Mucosa of rectum (tissue), 2 donors: ENCODE data around the gene ANKDD1B.
"Not testable (repeated sequence)": the region's sequence is repeated elsewhere in the genome, so short reads cannot be mapped to it uniquely, and the experiment has no call there.

ENCODE experiments used
- H3K27ac ChIP-seq, 2 donors: one replicate each; pipeline ENCODE4 v1.7.0; 2013; ENCODE audit warnings: inconsistent platforms in 2 of 2, low read depth in 2 of 2, low read length in 2 of 2
- H3K27me3 ChIP-seq, 2 donors: one replicate each; pipeline ENCODE4 v1.7.0; 2013; ENCODE audit warnings: low read length in 2 of 2; ENCODE audit not compliant: control insufficient read depth in 2 of 2, insufficient read depth in 2 of 2
- H3K36me3 ChIP-seq, 2 donors: one replicate each; pipeline ENCODE4 v1.7.0; 2013; ENCODE audit warnings: low read length in 2 of 2; ENCODE audit not compliant: control insufficient read depth in 2 of 2, insufficient read depth in 2 of 2
- H3K4me1 ChIP-seq, 2 donors: one replicate each; pipeline ENCODE4 v1.7.0; 2013; ENCODE audit warnings: low read length in 2 of 2, mild to moderate bottlenecking in 1 of 2; ENCODE audit not compliant: control insufficient read depth in 2 of 2, insufficient read depth in 2 of 2
- H3K4me3 ChIP-seq, 2 donors: one replicate each; pipeline ENCODE4 v1.7.0; 2013; ENCODE audit warnings: low read length in 2 of 2
- H3K9ac ChIP-seq, 2 donors: one replicate each; pipeline ENCODE4 v1.7.0; 2013; ENCODE audit warnings: low read length in 2 of 2, low read depth in 1 of 2, mild to moderate bottlenecking in 1 of 2
- H3K9me3 ChIP-seq, 2 donors: one replicate each; pipeline ENCODE4 v1.7.0; 2013; ENCODE audit warnings: low read length in 2 of 2; ENCODE audit not compliant: control insufficient read depth in 2 of 2
- donor health status: healthy.
- donor health status: Normal muscosa, but diverticular disease.

Gene ANKDD1B

GRCh38 chr5:75694781-75695180, 83.5 kb downstream of the ANKDD1B start:
- Histone ChIP-seq H3K27me3 (no peaks in the 10 kb centered on the region), H3K9me3 (no peaks in the 10 kb centered on the region), H3K36me3 (peaks cover 17 to 19% of the 10 kb centered on the region in 2 donors), H3K9ac (no peak overlapping the region), H3K4me1 (no peaks in the 10 kb centered on the region), H3K4me3 (no peak overlapping the region), H3K27ac (no peak overlapping the region)

- H3K4me3 ChIP-seq, H3K27ac ChIP-seq, H3K9ac ChIP-seq, H3K9me3 ChIP-seq, H3K4me1 ChIP-seq, H3K27me3 ChIP-seq: not testable (repeated sequence)
- H3K36me3 ChIP-seq, result peaks cover 11 to 14% of the 10 kb centered on the region in 2 donors
These were observed 84.5 kb downstream of the ANKDD1B start for GRCh38 chr5:75695472-75696351.

- Histone ChIP-seq H3K36me3 (peaks cover 8 to 24% of the 10 kb centered on the region in 2 donors), H3K9me3 (no peaks in the 10 kb centered on the region), H3K4me3 (no peak overlapping the region), H3K27me3 (no peaks in the 10 kb centered on the region), H3K27ac (no peak overlapping the region), H3K4me1 (no peaks in the 10 kb centered on the region), H3K9ac (no peak overlapping the region)
These were observed 90.6 kb downstream of the ANKDD1B start for GRCh38 chr5:75701856-75702255.

- Histone ChIP-seq H3K27ac (no peak overlapping the region), H3K9ac (no peak overlapping the region), H3K36me3 (peaks cover 8 to 31% of the 10 kb centered on the region in 2 donors), H3K9me3 (no peaks in the 10 kb centered on the region), H3K4me1 (peaks cover 0 to 2% of the 10 kb centered on the region in 2 donors), H3K27me3 (no peaks in the 10 kb centered on the region), H3K4me3 (no peak overlapping the region)
These were observed 94.8 kb downstream of the ANKDD1B start for GRCh38 chr5:75706016-75706415.

- Histone ChIP-seq H3K27me3 (no peaks in the 10 kb centered on the region), H3K27ac (no peak overlapping the region), H3K36me3 (peaks cover 7 to 30% of the 10 kb centered on the region in 2 donors), H3K9ac (no peak overlapping the region), H3K9me3 (no peaks in the 10 kb centered on the region), H3K4me3 (no peak overlapping the region), H3K4me1 (peaks cover 0 to 2% of the 10 kb centered on the region in 2 donors)
These were observed 95.5 kb downstream of the ANKDD1B start for GRCh38 chr5:75706775-75707174.

- Histone ChIP-seq H3K27ac (no peak overlapping the region), H3K27me3 (no peaks in the 10 kb centered on the region), H3K36me3 (peaks cover 0 to 18% of the 10 kb centered on the region in 2 donors), H3K4me3 (no peak overlapping the region), H3K4me1 (peaks cover 0 to 2% of the 10 kb centered on the region in 2 donors), H3K9me3 (no peaks in the 10 kb centered on the region), H3K9ac (no peak overlapping the region)
These were observed 96.8 kb downstream of the ANKDD1B start for GRCh38 chr5:75707911-75708509.

GRCh38 chr5:75710637-75711036, 99.4 kb downstream of the ANKDD1B start:
- H3K4me3 ChIP-seq, result no peak overlapping the region
- H3K36me3 ChIP-seq, result peaks cover 5 to 10% of the 10 kb centered on the region in 2 donors
- no peak overlapping the region for H3K9ac ChIP-seq

GRCh38 chr5:75711151-75711550, 99.9 kb downstream of the ANKDD1B start:
- Histone ChIP-seq H3K27ac (no peak overlapping the region), H3K4me1 (peaks cover 0 to 2% of the 10 kb centered on the region in 2 donors), H3K36me3 (peaks cover 5 to 10% of the 10 kb centered on the region in 2 donors)

More at GRCh38 chr5:75710637-75711036, 99.4 kb downstream of the ANKDD1B start:
- H3K9me3 ChIP-seq, result no peaks in the 10 kb centered on the region
- H3K4me1 ChIP-seq, result peaks cover 0 to 2% of the 10 kb centered on the region in 2 donors
- no peak overlapping the region for H3K27ac ChIP-seq
- no peaks in the 10 kb centered on the region for H3K27me3 ChIP-seq

GRCh38 chr5:75712091-75712490, 100.8 kb downstream of the ANKDD1B start:
- Histone ChIP-seq H3K4me1 (peaks cover 4 to 11% of the 10 kb centered on the region in 2 donors), H3K27me3 (no peaks in the 10 kb centered on the region), H3K9me3 (no peaks in the 10 kb centered on the region), H3K36me3 (peaks cover 5 to 7% of the 10 kb centered on the region in 2 donors), H3K4me3 (no peak overlapping the region), H3K9ac (no peak overlapping the region), H3K27ac (no peak overlapping the region)

More at GRCh38 chr5:75711151-75711550, 99.9 kb downstream of the ANKDD1B start:
- no peak overlapping the region for H3K9ac ChIP-seq
- no peaks in the 10 kb centered on the region for H3K9me3 ChIP-seq
- H3K27me3 ChIP-seq, result no peaks in the 10 kb centered on the region
- H3K4me3 ChIP-seq, result no peak overlapping the region

- peaks cover 2 to 5% of the 10 kb centered on the region in 2 donors for H3K36me3 ChIP-seq
These were observed 105.4 kb downstream of the ANKDD1B start for GRCh38 chr5:75716715-75717081.

More at GRCh38 chr5:75716715-75717081, 105.4 kb downstream of the ANKDD1B start:
- peak overlapping the region; percentile 81 to 91 for H3K9ac ChIP-seq
- H3K27me3 ChIP-seq, result no peaks in the 10 kb centered on the region
- H3K27ac ChIP-seq, result peak overlapping the region; percentile 88 to 91
- H3K4me1 ChIP-seq, result peaks cover 4 to 11% of the 10 kb centered on the region in 2 donors
- H3K4me3 ChIP-seq, result peak overlapping the region; percentile 99
- no peaks in the 10 kb centered on the region for H3K9me3 ChIP-seq
